Hepatocyte (in vitro differentiated cells): ENCODE results near the gene CEP131.

Experiments used
- EZH2phosphoT487 ChIP-seq: fragments of 200-600 bp; sonication (generic); IDR thresholded peaks from one replicate; pipeline ENCODE4 v1.6.1; 2018; ENCODE audit warnings: antibody characterized with exemption, mild to moderate bottlenecking, low read depth, moderate library complexity; ENCODE audit not compliant: unreplicated experiment, severe bottlenecking
- TF ChIP-seq, protein P1 (sequence below): fragments of 200-600 bp; sonication (generic); IDR thresholded peaks from 2 replicates; pipeline ENCODE4 v1.5.1; 2016; ENCODE audit warnings: antibody characterized with exemption, mild to moderate bottlenecking; ENCODE audit not compliant: poor library complexity

DNA sequence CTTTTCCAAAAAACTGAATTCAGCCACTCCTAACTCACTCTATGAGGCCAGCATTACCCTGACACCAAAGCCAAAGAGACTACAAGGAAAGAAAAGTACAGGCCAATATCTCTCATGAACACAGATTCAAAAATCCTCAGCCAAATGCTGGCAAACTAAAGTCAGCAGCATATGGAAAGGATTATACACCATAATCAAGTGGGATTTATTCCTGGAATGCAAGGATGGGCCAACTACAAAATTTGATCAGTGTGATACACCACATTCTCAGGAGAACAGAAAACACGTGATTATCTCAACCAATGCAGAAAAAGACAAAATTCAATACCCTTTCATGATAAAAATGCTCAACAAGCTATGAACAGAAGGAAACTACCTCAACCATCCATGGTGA, 49.0 kb downstream of the CEP131 start:
- TF ChIP-seq, protein P1, sequence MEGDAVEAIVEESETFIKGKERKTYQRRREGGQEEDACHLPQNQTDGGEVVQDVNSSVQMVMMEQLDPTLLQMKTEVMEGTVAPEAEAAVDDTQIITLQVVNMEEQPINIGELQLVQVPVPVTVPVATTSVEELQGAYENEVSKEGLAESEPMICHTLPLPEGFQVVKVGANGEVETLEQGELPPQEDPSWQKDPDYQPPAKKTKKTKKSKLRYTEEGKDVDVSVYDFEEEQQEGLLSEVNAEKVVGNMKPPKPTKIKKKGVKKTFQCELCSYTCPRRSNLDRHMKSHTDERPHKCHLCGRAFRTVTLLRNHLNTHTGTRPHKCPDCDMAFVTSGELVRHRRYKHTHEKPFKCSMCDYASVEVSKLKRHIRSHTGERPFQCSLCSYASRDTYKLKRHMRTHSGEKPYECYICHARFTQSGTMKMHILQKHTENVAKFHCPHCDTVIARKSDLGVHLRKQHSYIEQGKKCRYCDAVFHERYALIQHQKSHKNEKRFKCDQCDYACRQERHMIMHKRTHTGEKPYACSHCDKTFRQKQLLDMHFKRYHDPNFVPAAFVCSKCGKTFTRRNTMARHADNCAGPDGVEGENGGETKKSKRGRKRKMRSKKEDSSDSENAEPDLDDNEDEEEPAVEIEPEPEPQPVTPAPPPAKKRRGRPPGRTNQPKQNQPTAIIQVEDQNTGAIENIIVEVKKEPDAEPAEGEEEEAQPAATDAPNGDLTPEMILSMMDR: no peak
- no peak for TF ChIP-seq EZH2phosphoT487
